ENCODE results near the gene FBXO7. TPM values are rescaled to one million over a fixed set of nuclear protein-coding genes. Genes with fewer than 3 reads are reported as not detected.

The FBXO7 gene
- total and polyA plus RNA-seq, 9 of the 15 experiments (the other 6 are each of a cell fraction or from before 2014, with no cell fraction given), result 34.0 to 162 (median 85.2) TPM

GRCh38 chr22:32469799-32470212, 4.8 kb upstream of the FBXO7 start:
- Histone ChIP-seq H3K4me1 (replicated peaks in 1 of 2; ENCODE audit: control insufficient read depth in 2 of 2, insufficient read depth in 2 of 2, low read length in 2 of 2) (peaks cover 7 to 10% of the 10 kb centered on the region in 2 experiments; a peak in 4 of 5 replicates), H4K20me1 (replicated peaks; ENCODE audit: control insufficient read depth, insufficient read depth, low read length) (no peaks in the 10 kb centered on the region), H3K27me3 (ENCODE audit: control insufficient read depth in 2 of 2, insufficient read depth in 2 of 2, low read length in 2 of 2) (peaks cover 4 to 9% of the 10 kb centered on the region in 2 experiments; a peak in 4 of 5 replicates), H3K4me3 (no peak overlapping the region), H3K27ac (ENCODE audit: extremely low read depth, low read depth, low read length) (no peak overlapping the region; the same call in 2 of the 3 replicates), H3K79me2 (ENCODE audit: control insufficient read depth, insufficient read depth, low read length) (peaks cover 3% of the 10 kb centered on the region; the same call in 1 of the 3 replicates), H3K36me3 (ENCODE audit: control insufficient read depth, insufficient read depth, low read length) (no peaks in the 10 kb centered on the region), H3K9me1 (ENCODE audit: control insufficient read depth, insufficient read depth, low read length) (no peaks in the 10 kb centered on the region), H3K9ac (ENCODE audit: insufficient read depth in 1 of 2, low read depth in 2 of 2, low read length in 2 of 2) (no peak overlapping the region), H3K4me2 (ENCODE audit: insufficient read depth, low read length) (no peak overlapping the region), H3K9me3 (replicated peaks; ENCODE audit: control insufficient read depth, insufficient read depth, low read depth, low read length) (no peaks in the 10 kb centered on the region), H2AFZ (ENCODE audit: low read depth, low read length) (no peak overlapping the region)
- peak; percentile 52 for ATAC-seq
- peak; percentile 89 for FAIRE-seq
- DNase-seq (ENCODE audit: extremely low read depth in 1 of 4, low spot score in 3 of 4), result peak; percentile 47 to 64 (median 56)
- ChIA-PET CTCF (ENCODE audit: low intra/inter-chr PET ratio) (no interaction called here), POLR2A (interaction anchor here (0.5 to 0.9 kb wide), 2 partner anchors 16 to 53 kb away, joined by 3 to 6 read pairs; no protein-coding TSS in a partner anchor)
- in situ Hi-C loops (cut with MboI), result no loop called here
- no TSS peak for BruUV-seq (replicated peaks)
- WGBS (ENCODE audit: insufficient coverage, low coverage, missing lambda C conversion rate), result 4% methylated on average over 6 of the region's 6 CpGs
- intact Hi-C loops (cut with micrococcal nuclease), result loop anchor here (5.0 kb wide), 2 partner anchors 58 to 88 kb away; partner anchors contain the start of gene RTCB
- no peak for TF ChIP-seq ZNF511 (CRISPR knock-in tag; IDR thresholded peaks at IDR 0.05)
- peak; percentile 68 for TF ChIP-seq NFE2 (IDR thresholded peaks at IDR 0.05; ENCODE audit: low read depth)
- TF ChIP-seq NRF1 (conservative IDR thresholded peaks at IDR 0.05 in 1 of 2, IDR thresholded peaks at IDR 0.05 in 1 of 2), result peak in 1 of 2 experiments; percentile 29; a peak in 1 of 4 replicates
- TF ChIP-seq MEF2A (IDR thresholded peaks at IDR 0.05; ENCODE audit: control insufficient read depth, low read depth, low read length), result no peak
- 0 out of 2 replicates have a peak, but pooled peaks have one; percentile 29 for TF ChIP-seq HDAC2 (IDR thresholded peaks at IDR 0.05)
- peak; percentile 74 for TF ChIP-seq C11orf30 (IDR thresholded peaks at IDR 0.05; ENCODE audit: low read depth)
- peak; percentile 91 for TF ChIP-seq FOSL1 (tag; conservative IDR thresholded peaks at IDR 0.05)
- no peak for TF ChIP-seq E2F3 (CRISPR knock-in tag; IDR thresholded peaks at IDR 0.05)
- peak; percentile 85 for TF ChIP-seq CTBP1 (IDR thresholded peaks at IDR 0.05; ENCODE audit: borderline replicate concordance)
- TF ChIP-seq KLF10 (CRISPR knock-in tag; IDR thresholded peaks at IDR 0.05), result no peak
- TF ChIP-seq HMG20A (CRISPR knock-in tag; conservative IDR thresholded peaks at IDR 0.05), result no peak
- TF ChIP-seq ZNF584 (CRISPR knock-in tag; IDR thresholded peaks at IDR 0.05; ENCODE audit: low read depth), result no peak
- no peak for TF ChIP-seq TEAD4 (IDR thresholded peaks at IDR 0.05; ENCODE audit: low read length)
- TF ChIP-seq TEAD4 (CRISPR knock-in tag; IDR thresholded peaks at IDR 0.05; ENCODE audit: borderline replicate concordance), result no peak
- 0 out of 4 replicates have a peak, but pooled peaks of 1 of the 2 experiments have one; percentile 10 for TF ChIP-seq MNT (conservative IDR thresholded peaks at IDR 0.05)
- peak; percentile 97 for TF ChIP-seq PHF21A (IDR thresholded peaks at IDR 0.05; ENCODE audit: borderline replicate concordance, low read depth)
- 0 out of 2 replicates have a peak, but pooled peaks have one; percentile 20 for TF ChIP-seq SMARCA4 (IDR thresholded peaks at IDR 0.05)
- peak; percentile 8; the same call in 1 of the 2 replicates for TF ChIP-seq CBFA2T3 (IDR thresholded peaks at IDR 0.05)
- no peak for TF ChIP-seq ZBED1 (IDR thresholded peaks at IDR 0.05)
- TF ChIP-seq MBD2 (IDR thresholded peaks at IDR 0.05; ENCODE audit: borderline replicate concordance, low read depth), result no peak
- TF ChIP-seq ATF3 (IDR thresholded peaks at IDR 0.05), result peak; percentile 94
- no peak for TF ChIP-seq ATF3 (CRISPR knock-in tag; conservative IDR thresholded peaks at IDR 0.05)
- TF ChIP-seq JUNB (CRISPR knock-in tag; conservative IDR thresholded peaks at IDR 0.05), result peak; percentile 69
- TF ChIP-seq ZNF146 (CRISPR knock-in tag; IDR thresholded peaks at IDR 0.05; ENCODE audit: unreplicated experiment), result no peak
